GM23338 (cell line): ENCODE results near the gene UTP11. TPM values are rescaled to one million over a fixed set of nuclear protein-coding genes. Genes with fewer than 3 reads are reported as not detected.
A peak's percentile ranks its signal among the peaks of the same experiment; 100 is the strongest.

ENCODE experiments used
- ATAC-seq: fragments of 200-7000 bp; cut with Tn5 transposase; 3 replicates; pipeline ENCODE4 v1.9.1; 2020
- DNase-seq: peaks from one replicate; pipeline ENCODE4 v3.0.0-alpha.2; 2015; ENCODE audit warnings: low spot score
- H2AFZ ChIP-seq: fragments of 200-600 bp; sonication (generic); 2 replicates; pipeline ENCODE4 v1.8.0; 2016; ENCODE audit warnings: antibody characterized with exemption, mild to moderate bottlenecking, moderate library complexity
- H3F3A ChIP-seq: fragments of 200-600 bp; sonication (generic); replicated peaks from 2 replicates; pipeline ENCODE4 v1.8.0; 2017; ENCODE audit warnings: antibody characterized with exemption, mixed run types, low read depth
- H3K27ac ChIP-seq: fragments of 200-600 bp; sonication (generic); 2 replicates; pipeline ENCODE4 v1.6.1; 2016; ENCODE audit warnings: low read depth
- H3K27me3 ChIP-seq: fragments of 200-600 bp; sonication (generic); 2 replicates; pipeline ENCODE4 v1.8.0; 2016; ENCODE audit warnings: mild to moderate bottlenecking, mixed run types, moderate library complexity; ENCODE audit not compliant: insufficient read depth
- H3K36me3 ChIP-seq: fragments of 200-600 bp; sonication (generic); 2 replicates; pipeline ENCODE4 v1.8.0; 2016; ENCODE audit warnings: mild to moderate bottlenecking; ENCODE audit not compliant: insufficient read depth
- H3K4me1 ChIP-seq: fragments of 200-600 bp; sonication (generic); 2 replicates; pipeline ENCODE4 v1.8.0; 2016; ENCODE audit warnings: mild to moderate bottlenecking, moderate library complexity; ENCODE audit not compliant: insufficient read depth
- H3K4me2 ChIP-seq: fragments of 200-600 bp; sonication (generic); 2 replicates; pipeline ENCODE4 v1.7.1; 2017; ENCODE audit warnings: mixed run types
- H3K4me3 ChIP-seq: fragments of 200-600 bp; sonication (generic); 2 replicates; pipeline ENCODE4 v1.6.1; 2016; ENCODE audit warnings: mixed run types
- H3K79me2 ChIP-seq: fragments of 200-600 bp; sonication (generic); replicated peaks from 2 replicates; pipeline ENCODE4 v1.8.0; 2017; ENCODE audit warnings: mild to moderate bottlenecking; ENCODE audit not compliant: insufficient read depth
- H3K9me2 ChIP-seq: fragments of 200-600 bp; sonication (generic); 2 replicates; pipeline ENCODE4 v1.8.0; 2017; ENCODE audit not compliant: insufficient read depth
- H4K20me1 ChIP-seq: fragments of 200-600 bp; sonication (generic); replicated peaks from 2 replicates; pipeline ENCODE4 v1.8.0; 2017; ENCODE audit warnings: mild to moderate bottlenecking; ENCODE audit not compliant: insufficient read depth
- H3K27ac Mint-ChIP-seq: 2 replicates; pipeline ENCODE4 v1.8.0; 2020; ENCODE audit warnings: inconsistent platforms, mild to moderate bottlenecking, moderate library complexity, mixed read lengths
- H3K27me3 Mint-ChIP-seq: 3 replicates; pipeline ENCODE4 v1.8.0; 2022; ENCODE audit warnings: low read depth, mild to moderate bottlenecking, moderate library complexity, mixed read lengths, inconsistent platforms; ENCODE audit not compliant: insufficient read depth, poor library complexity
- H3K36me3 Mint-ChIP-seq: 3 replicates; pipeline ENCODE4 v1.8.0; 2021; ENCODE audit warnings: low read depth, mild to moderate bottlenecking, inconsistent platforms, moderate library complexity, mixed read lengths
- H3K4me1 Mint-ChIP-seq: 3 replicates; pipeline ENCODE4 v1.8.0; 2020; ENCODE audit warnings: mild to moderate bottlenecking, inconsistent platforms, mixed read lengths
- H3K4me3 Mint-ChIP-seq: 3 replicates; pipeline ENCODE4 v1.8.0; 2021; ENCODE audit warnings: moderate library complexity, mild to moderate bottlenecking, inconsistent platforms, mixed read lengths
- H3K9me3 Mint-ChIP-seq: 3 replicates; pipeline ENCODE4 v1.8.0; 2020; ENCODE audit warnings: moderate library complexity, mild to moderate bottlenecking, inconsistent platforms, mixed read lengths
- CTCF ChIP-seq, 2 experiments: fragments of 200-600 bp in 1 of 2; sonication (generic) in 1 of 2; conservative IDR thresholded peaks; 2 replicates each; pipeline versions ENCODE4 v1.5.1 to v1.6.1; 2016 to 2017; ENCODE audit warnings: antibody characterized with exemption in 2 of 2, low read depth in 2 of 2, mild to moderate bottlenecking in 2 of 2, moderate library complexity in 1 of 2
- EZH2 ChIP-seq: fragments of 200-600 bp; sonication (generic); IDR thresholded peaks from one replicate; pipeline ENCODE4 v1.8.0; 2017; ENCODE audit warnings: antibody characterized with exemption, mild to moderate bottlenecking, low read depth; ENCODE audit not compliant: unreplicated experiment
- JUNB ChIP-seq: IDR thresholded peaks from one replicate; pipeline ENCODE4 v1.6.1; 2016; ENCODE audit warnings: antibody characterized with exemption; ENCODE audit not compliant: unreplicated experiment
- REST ChIP-seq: IDR thresholded peaks from one replicate; pipeline ENCODE4 v1.6.1; 2018; ENCODE audit warnings: antibody characterized with exemption; ENCODE audit not compliant: unreplicated experiment
- STAT1 ChIP-seq: IDR thresholded peaks from one replicate; pipeline ENCODE4 v1.6.1; 2016; ENCODE audit warnings: antibody characterized with exemption; ENCODE audit not compliant: unreplicated experiment
- ZNF331 ChIP-seq: fragments of 250-450 bp; sonication (Bioruptor Pico); IDR thresholded peaks from 2 replicates; pipeline ENCODE4 v1.5.0; 2020; ENCODE audit warnings: low read depth, mild to moderate bottlenecking, moderate library complexity
- polyA plus RNA-seq: library from polyadenylated mRNA; unstranded; fragments of >200 nt; fragmentation: Nextera tagmentation; extraction: Ambion mirVana; gene quantifications from 2 replicates; pipeline ENCODE4 v1.2.1, GENCODE V29; 2016
- total RNA-seq: library from RNA; depleted of rRNA; stranded (reverse); fragments of >200 nt; shearing (Covaris generic); gene quantifications from 2 replicates; pipeline ENCODE4 v1.2.3, GENCODE V29; 2014

UTP11 gene
- total and polyA plus RNA-seq, 2 experiments from 2014 or later: 67.8 to 105 TPM

DNA sequence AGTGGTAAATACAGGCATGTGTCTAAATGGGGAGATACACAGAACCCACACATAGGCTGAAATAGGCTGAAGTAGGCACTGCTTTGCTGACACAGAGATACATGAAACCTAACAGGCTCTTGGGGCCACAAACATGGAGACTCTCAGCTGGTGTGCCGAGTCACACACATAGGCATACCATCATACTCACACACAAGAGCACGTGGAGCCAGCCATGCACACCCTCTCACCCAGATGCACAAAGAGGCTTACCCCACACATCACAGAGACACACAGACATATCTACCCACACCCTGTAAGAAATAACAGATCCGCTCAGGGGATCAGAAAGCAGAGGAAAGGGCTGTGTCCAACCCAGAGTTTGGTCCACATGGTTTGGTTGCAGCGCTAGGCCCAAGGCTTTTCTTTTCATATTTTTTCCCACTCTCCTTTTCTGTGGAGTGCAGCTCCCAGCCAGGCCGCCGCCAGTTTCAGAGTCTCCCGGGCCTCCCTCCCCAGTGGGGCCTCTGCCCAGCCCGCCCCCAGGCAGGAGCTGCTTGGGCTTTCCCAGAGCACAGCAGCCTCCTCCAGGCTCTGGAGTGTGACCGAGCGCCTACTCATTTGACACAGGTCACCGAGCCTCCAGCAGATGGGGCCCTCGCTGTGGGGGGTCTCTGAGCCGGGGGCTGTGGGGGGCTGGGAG, 38.0 kb downstream of the UTP11 start:
- peaks cover 37% of the 10 kb centered on the region for H3K27me3 ChIP-seq
- H3K4me3 Mint-ChIP-seq: no peak overlapping the region

DNA sequence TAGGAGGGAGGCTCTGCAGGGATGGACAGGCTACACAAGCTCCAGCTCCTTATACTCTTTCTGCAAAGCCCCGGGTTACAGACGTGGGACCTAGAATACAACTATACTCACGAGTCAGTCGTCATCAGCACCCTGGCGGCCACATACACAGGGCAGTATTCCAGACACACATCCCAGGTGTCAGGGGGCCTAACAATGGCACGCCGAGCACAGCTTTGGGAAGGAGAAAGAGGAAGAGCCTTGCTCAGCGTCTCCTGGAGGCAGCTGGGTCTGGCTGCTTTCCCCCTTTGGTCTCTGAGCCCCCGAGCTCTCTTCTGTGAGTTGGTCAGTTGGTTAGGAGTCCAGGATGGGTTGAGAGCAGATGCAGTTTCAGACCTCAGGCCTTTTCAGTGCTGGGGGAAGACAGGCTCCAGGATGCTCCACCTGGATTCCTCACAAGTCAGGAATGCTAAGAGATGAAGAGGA, 38.6 kb downstream of the UTP11 start:
- Histone ChIP-seq H3K27me3 (peaks cover 32% of the 10 kb centered on the region), H3K27ac (no peak overlapping the region), H2AFZ (no peak overlapping the region), H4K20me1 (peaks cover 3% of the 10 kb centered on the region; the same call in 1 of the 2 replicates), H3K9me2 (no peaks in the 10 kb centered on the region), H3K4me2 (no peak overlapping the region), H3F3A (no peaks in the 10 kb centered on the region; the same call in 1 of the 2 replicates), H3K79me2 (no peaks in the 10 kb centered on the region; the same call in 1 of the 2 replicates), H3K4me3 (no peak overlapping the region), H3K36me3 (no peaks in the 10 kb centered on the region), H3K4me1 (peaks cover 21% of the 10 kb centered on the region)
- no peak overlapping the region for H3K27ac Mint-ChIP-seq
- ATAC-seq: no peak
- H3K36me3 Mint-ChIP-seq: 0 out of 3 replicates have a peak, but pooled peaks cover 2% of the 10 kb centered on the region
- no peak for DNase-seq
- H3K9me3 Mint-ChIP-seq: no peaks in the 10 kb centered on the region
- H3K4me1 Mint-ChIP-seq: peaks cover 51% of the 10 kb centered on the region
- H3K27me3 Mint-ChIP-seq: peaks cover 24% of the 10 kb centered on the region
- H3K4me3 Mint-ChIP-seq: no peak overlapping the region
- no peak for TF ChIP-seq JUNB
- TF ChIP-seq EZH2: no peak
- no peak for TF ChIP-seq REST
- TF ChIP-seq STAT1: no peak
- no peak for TF ChIP-seq ZNF331 (CRISPR knock-in tag)

More for the DNA sequence above, 38.0 kb downstream of the UTP11 start:
- no peaks in the 10 kb centered on the region for H3K9me2 ChIP-seq
- peaks cover 3% of the 10 kb centered on the region; the same call in 1 of the 2 replicates for H4K20me1 ChIP-seq
- H3K36me3 ChIP-seq: no peaks in the 10 kb centered on the region
- H2AFZ ChIP-seq: no peak overlapping the region
- H3K79me2 ChIP-seq: no peaks in the 10 kb centered on the region; the same call in 1 of the 2 replicates
- H3K4me1 ChIP-seq: peaks cover 21% of the 10 kb centered on the region
- no peak overlapping the region for H3K4me2 ChIP-seq
- ATAC-seq (no peak), DNase-seq (no peak)
- peaks cover 26% of the 10 kb centered on the region for H3K27me3 Mint-ChIP-seq
- TF ChIP-seq ZNF331 (CRISPR knock-in tag): no peak
- TF ChIP-seq CTCF (conservative IDR thresholded peaks at IDR 0.05; ENCODE audit: low read depth in 2 of 2): peak in 1 of 2 experiments; percentile 40; a peak in 2 of 4 replicates
- H3K27ac ChIP-seq: no peak overlapping the region
- H3K4me1 Mint-ChIP-seq: peaks cover 51% of the 10 kb centered on the region
- no peaks in the 10 kb centered on the region for H3K9me3 Mint-ChIP-seq
- H3K27ac Mint-ChIP-seq: no peak overlapping the region
- H3K4me3 ChIP-seq: no peak overlapping the region
- H3F3A ChIP-seq: no peaks in the 10 kb centered on the region; the same call in 1 of the 2 replicates
- 0 out of 3 replicates have a peak, but pooled peaks cover 2% of the 10 kb centered on the region for H3K36me3 Mint-ChIP-seq
